Umbilical cord (tissue), 2 donors: ENCODE results near the gene MYO7A. TPM values are rescaled to one million over a fixed set of nuclear protein-coding genes. Genes with fewer than 3 reads are reported as not detected.
A peak's percentile ranks its signal among the peaks of the same experiment; 100 is the strongest.

Source experiments
- DNase-seq: peaks from one replicate; pipeline ENCODE4 v3.0.0-alpha.2; 2015; ENCODE audit warnings: low spot score
- total RNA-seq: library from RNA; depleted of rRNA; stranded (reverse); fragments of >200 nt; gene quantifications from one replicate; pipeline ENCODE4 v1.2.3, GENCODE V29; 2014; ENCODE audit warnings: low replicate concordance; ENCODE audit not compliant: insufficient read depth

The MYO7A gene
- total RNA-seq, 1 donor from 2014 or later = 7.0 TPM

- DNase-seq = no peak
These were observed 37.0 kb downstream of the MYO7A start for GRCh38 chr11:77165066-77165465.

GRCh38 chr11:77166021-77166420 is 38.0 kb downstream of the MYO7A start:
- DNase-seq = no peak

GRCh38 chr11:77167111-77167626 is 39.1 kb downstream of the MYO7A start:
- no peak for DNase-seq

- DNase-seq = no peak
These were observed 39.7 kb downstream of the MYO7A start for GRCh38 chr11:77167791-77168190.

- peak; percentile 44 for DNase-seq
These were observed 42.1 kb downstream of the MYO7A start for GRCh38 chr11:77170107-77170506.

- DNase-seq = no peak
These were observed 43.2 kb downstream of the MYO7A start for GRCh38 chr11:77171254-77171653.

GRCh38 chr11:77171885-77172665 is 44.0 kb downstream of the MYO7A start:
- DNase-seq = no peak

- no peak for DNase-seq
These were observed 44.6 kb downstream of the MYO7A start for GRCh38 chr11:77172666-77172982.

- DNase-seq = peak; percentile 44
These were observed 45.4 kb downstream of the MYO7A start for GRCh38 chr11:77173494-77173893.

GRCh38 chr11:77174559-77174958 is 46.5 kb downstream of the MYO7A start:
- DNase-seq = no peak

GRCh38 chr11:77175021-77175842 is 47.2 kb downstream of the MYO7A start:
- DNase-seq = peak; percentile 24

GRCh38 chr11:77175869-77176539 is 48.0 kb downstream of the MYO7A start:
- no peak for DNase-seq

GRCh38 chr11:77176996-77177395 is 49.0 kb downstream of the MYO7A start:
- no peak for DNase-seq

- no peak for DNase-seq
These were observed 50.1 kb downstream of the MYO7A start for GRCh38 chr11:77178150-77178549.

- no peak for DNase-seq
These were observed 51.0 kb downstream of the MYO7A start for GRCh38 chr11:77179048-77179447.

GRCh38 chr11:77179681-77180080 is 51.6 kb downstream of the MYO7A start:
- no peak for DNase-seq

- DNase-seq = no peak
These were observed 52.3 kb downstream of the MYO7A start for GRCh38 chr11:77180346-77180745.

- DNase-seq = no peak
These were observed 53.2 kb downstream of the MYO7A start for GRCh38 chr11:77181226-77181625.

- no peak for DNase-seq
These were observed 53.9 kb downstream of the MYO7A start for GRCh38 chr11:77181799-77182541.

- DNase-seq = no peak
These were observed 54.7 kb downstream of the MYO7A start for GRCh38 chr11:77182542-77183430.
